Nephron (organoid): ENCODE data around the gene FGFR3.

Experiments used
- H3K27ac Mint-ChIP-seq, 3 experiments: 2 replicates each; pipeline ENCODE4 v1.8.0; 2020; ENCODE audit warnings: mixed read lengths in 3 of 3, mild to moderate bottlenecking in 2 of 3, moderate library complexity in 1 of 3
- H3K27me3 Mint-ChIP-seq: 2 replicates; pipeline ENCODE4 v1.8.0; 2021; ENCODE audit warnings: low read depth, mild to moderate bottlenecking, moderate library complexity, mixed read lengths
- H3K36me3 Mint-ChIP-seq: 2 replicates; pipeline ENCODE4 v1.8.0; 2020; ENCODE audit warnings: low read depth, mixed read lengths
- H3K4me1 Mint-ChIP-seq: 2 replicates; pipeline ENCODE4 v1.8.0; 2020; ENCODE audit warnings: mixed read lengths
- H3K4me3 Mint-ChIP-seq, 3 experiments: 2 replicates each; pipeline ENCODE4 v1.8.0; 2020; ENCODE audit warnings: mild to moderate bottlenecking in 3 of 3, mixed read lengths in 3 of 3, moderate library complexity in 2 of 3
- H3K9me3 Mint-ChIP-seq: 2 replicates; pipeline ENCODE4 v1.8.0; 2020; ENCODE audit warnings: mixed read lengths
- CTCF ChIP-seq, 3 experiments: fragments of 200-600 bp; sonication (generic); IDR thresholded peaks; one replicate each; pipeline ENCODE4 v1.5.0; 2021; ENCODE audit warnings: antibody characterized with exemption in 3 of 3; ENCODE audit not compliant: unreplicated experiment in 3 of 3

Gene FGFR3

GRCh38 chr4:1821679-1822567 is 28.8 kb downstream of the FGFR3 start:
- H3K36me3 Mint-ChIP-seq: peaks cover 56% of the 10 kb centered on the region
- no peak for TF ChIP-seq CTCF (IDR thresholded peaks at IDR 0.05; ENCODE audit: unreplicated experiment in 3 of 3)
- H3K27ac Mint-ChIP-seq: no peak overlapping the region
- H3K9me3 Mint-ChIP-seq: no peaks in the 10 kb centered on the region
- peaks cover 4% of the 10 kb centered on the region for H3K27me3 Mint-ChIP-seq
- H3K4me1 Mint-ChIP-seq: no peaks in the 10 kb centered on the region
- no peak overlapping the region for H3K4me3 Mint-ChIP-seq

- Mint-ChIP-seq H3K4me1 (no peaks in the 10 kb centered on the region), H3K27ac (no peak overlapping the region), H3K9me3 (no peaks in the 10 kb centered on the region), H3K36me3 (peaks cover 56% of the 10 kb centered on the region), H3K4me3 (no peak overlapping the region), H3K27me3 (peaks cover 4% of the 10 kb centered on the region)
- no peak for TF ChIP-seq CTCF (IDR thresholded peaks at IDR 0.05; ENCODE audit: unreplicated experiment in 3 of 3)
Measured at GRCh38 chr4:1822568-1823544, 29.8 kb downstream of the FGFR3 start.

GRCh38 chr4:1823545-1823932 is 30.4 kb downstream of the FGFR3 start:
- Mint-ChIP-seq H3K36me3 (peaks cover 54% of the 10 kb centered on the region), H3K9me3 (no peaks in the 10 kb centered on the region), H3K4me3 (no peak overlapping the region), H3K27ac (no peak overlapping the region), H3K4me1 (no peaks in the 10 kb centered on the region), H3K27me3 (peaks cover 4% of the 10 kb centered on the region)
- TF ChIP-seq CTCF (IDR thresholded peaks at IDR 0.05; ENCODE audit: unreplicated experiment in 3 of 3): no peak

GRCh38 chr4:1824746-1825145 is 31.7 kb downstream of the FGFR3 start:
- peaks cover 4% of the 10 kb centered on the region for H3K27me3 Mint-ChIP-seq
- H3K4me3 Mint-ChIP-seq: no peak overlapping the region
- H3K36me3 Mint-ChIP-seq: peaks cover 52% of the 10 kb centered on the region
- H3K4me1 Mint-ChIP-seq: no peaks in the 10 kb centered on the region
- peaks cover 5% of the 10 kb centered on the region for H3K9me3 Mint-ChIP-seq
- no peak overlapping the region for H3K27ac Mint-ChIP-seq
- no peak for TF ChIP-seq CTCF (IDR thresholded peaks at IDR 0.05; ENCODE audit: unreplicated experiment in 3 of 3)

- Mint-ChIP-seq H3K27me3 (peaks cover 1% of the 10 kb centered on the region), H3K9me3 (peaks cover 10% of the 10 kb centered on the region), H3K4me3 (no peak overlapping the region), H3K4me1 (no peaks in the 10 kb centered on the region), H3K27ac (no peak overlapping the region), H3K36me3 (peaks cover 52% of the 10 kb centered on the region)
- TF ChIP-seq CTCF (IDR thresholded peaks at IDR 0.05; ENCODE audit: unreplicated experiment in 3 of 3): no peak
Measured at GRCh38 chr4:1825326-1825725, 32.2 kb downstream of the FGFR3 start.
